NB4 (cell line): ENCODE measurements around the gene ABCF2.

ENCODE experiments used
- MYC ChIP-seq: IDR thresholded peaks from 2 replicates; pipeline ENCODE4 v1.6.1; 2011; ENCODE audit warnings: low read depth, low read length
- POLR2A ChIP-seq: IDR thresholded peaks from 2 replicates; pipeline ENCODE4 v1.6.1; 2011; ENCODE audit warnings: mild to moderate bottlenecking; ENCODE audit not compliant: insufficient read length; ENCODE audit errors: extremely low read depth
- TF ChIP-seq, protein P1 (sequence below): IDR thresholded peaks from one replicate; pipeline ENCODE4 v1.5.1; 2012; ENCODE audit warnings: low read depth, low read length
- TF ChIP-seq, protein P2 (sequence below): IDR thresholded peaks from 2 replicates; pipeline ENCODE4 v1.6.1; 2011; ENCODE audit warnings: low read depth, low read length

DNA sequence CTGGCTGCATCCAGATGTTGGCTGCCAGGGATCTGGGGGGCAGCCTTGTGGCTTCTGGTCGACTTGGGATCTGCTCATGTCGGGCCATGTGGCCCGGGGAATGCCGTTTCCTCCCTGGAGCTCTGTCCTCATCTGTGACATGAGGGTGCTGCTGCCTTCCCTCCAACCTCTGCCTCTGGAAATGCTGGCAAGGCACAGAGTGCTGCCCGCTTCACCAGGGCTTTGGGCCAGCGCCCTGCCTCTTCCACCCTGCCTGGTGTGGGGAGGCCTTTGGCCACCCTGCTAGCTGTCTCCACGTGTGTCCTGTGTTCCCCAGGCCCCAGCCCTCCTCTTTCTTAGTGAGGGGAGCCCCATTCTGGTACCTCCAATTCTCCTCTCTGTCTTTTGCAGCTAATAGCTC lies 27.3 kb upstream of the ABCF2 start:
- TF ChIP-seq, protein P1, sequence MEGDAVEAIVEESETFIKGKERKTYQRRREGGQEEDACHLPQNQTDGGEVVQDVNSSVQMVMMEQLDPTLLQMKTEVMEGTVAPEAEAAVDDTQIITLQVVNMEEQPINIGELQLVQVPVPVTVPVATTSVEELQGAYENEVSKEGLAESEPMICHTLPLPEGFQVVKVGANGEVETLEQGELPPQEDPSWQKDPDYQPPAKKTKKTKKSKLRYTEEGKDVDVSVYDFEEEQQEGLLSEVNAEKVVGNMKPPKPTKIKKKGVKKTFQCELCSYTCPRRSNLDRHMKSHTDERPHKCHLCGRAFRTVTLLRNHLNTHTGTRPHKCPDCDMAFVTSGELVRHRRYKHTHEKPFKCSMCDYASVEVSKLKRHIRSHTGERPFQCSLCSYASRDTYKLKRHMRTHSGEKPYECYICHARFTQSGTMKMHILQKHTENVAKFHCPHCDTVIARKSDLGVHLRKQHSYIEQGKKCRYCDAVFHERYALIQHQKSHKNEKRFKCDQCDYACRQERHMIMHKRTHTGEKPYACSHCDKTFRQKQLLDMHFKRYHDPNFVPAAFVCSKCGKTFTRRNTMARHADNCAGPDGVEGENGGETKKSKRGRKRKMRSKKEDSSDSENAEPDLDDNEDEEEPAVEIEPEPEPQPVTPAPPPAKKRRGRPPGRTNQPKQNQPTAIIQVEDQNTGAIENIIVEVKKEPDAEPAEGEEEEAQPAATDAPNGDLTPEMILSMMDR, result no peak
- TF ChIP-seq POLR2A, result no peak
- TF ChIP-seq, protein P2, sequence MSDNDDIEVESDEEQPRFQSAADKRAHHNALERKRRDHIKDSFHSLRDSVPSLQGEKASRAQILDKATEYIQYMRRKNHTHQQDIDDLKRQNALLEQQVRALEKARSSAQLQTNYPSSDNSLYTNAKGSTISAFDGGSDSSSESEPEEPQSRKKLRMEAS, result no peak
- no peak for TF ChIP-seq MYC
